Measurements from ENCODE around the gene CCL20.
"Not testable (repeated sequence)": the region's sequence is repeated elsewhere in the genome, so short reads cannot be mapped to it uniquely, and the experiment has no call there.

CCL20 gene

GRCh38 chr2:227839339-227840129, 25.9 kb downstream of the CCL20 start:
- not testable (repeated sequence) for DNase-seq

- DNase-seq = no peak
These were observed 33.2 kb downstream of the CCL20 start for GRCh38 chr2:227846831-227847230.

- DNase-seq = no peak
These were observed 34.5 kb downstream of the CCL20 start for GRCh38 chr2:227848146-227848545.

- no peak for DNase-seq
These were observed 34.9 kb downstream of the CCL20 start for GRCh38 chr2:227848586-227848985.

- DNase-seq = no peak
These were observed 36.3 kb downstream of the CCL20 start for GRCh38 chr2:227849906-227850305.

- no peak for DNase-seq
These were observed 39.6 kb downstream of the CCL20 start for GRCh38 chr2:227853204-227853629.

- DNase-seq = no peak
These were observed 40.2 kb downstream of the CCL20 start for GRCh38 chr2:227853765-227854271.

- no peak for DNase-seq
These were observed 41.8 kb downstream of the CCL20 start for GRCh38 chr2:227855440-227855839.

- no peak for DNase-seq
These were observed 43.1 kb downstream of the CCL20 start for GRCh38 chr2:227856697-227857096.

GRCh38 chr2:227860221-227860641, 46.6 kb downstream of the CCL20 start:
- DNase-seq = no peak

GRCh38 chr2:227861011-227861410, 47.4 kb downstream of the CCL20 start:
- DNase-seq = no peak

GRCh38 chr2:227862227-227862740, 48.6 kb downstream of the CCL20 start:
- peak; percentile 15 for DNase-seq

- no peak for DNase-seq
These were observed 49.3 kb downstream of the CCL20 start for GRCh38 chr2:227862741-227863588.

GRCh38 chr2:227864161-227864756, 50.6 kb downstream of the CCL20 start:
- DNase-seq = no peak

- no peak for DNase-seq
These were observed 51.6 kb downstream of the CCL20 start for GRCh38 chr2:227865291-227865690.
